ENCODE results near the gene TMEM127.
"Not testable (repeated sequence)": the region's sequence is repeated elsewhere in the genome, so short reads cannot be mapped to it uniquely, and the experiment has no call there.

The TMEM127 gene

GRCh38 chr2:96240341-96241038, 25.3 kb downstream of the TMEM127 start:
- DNase-seq (ENCODE audit: low spot score), result no peak

DNA sequence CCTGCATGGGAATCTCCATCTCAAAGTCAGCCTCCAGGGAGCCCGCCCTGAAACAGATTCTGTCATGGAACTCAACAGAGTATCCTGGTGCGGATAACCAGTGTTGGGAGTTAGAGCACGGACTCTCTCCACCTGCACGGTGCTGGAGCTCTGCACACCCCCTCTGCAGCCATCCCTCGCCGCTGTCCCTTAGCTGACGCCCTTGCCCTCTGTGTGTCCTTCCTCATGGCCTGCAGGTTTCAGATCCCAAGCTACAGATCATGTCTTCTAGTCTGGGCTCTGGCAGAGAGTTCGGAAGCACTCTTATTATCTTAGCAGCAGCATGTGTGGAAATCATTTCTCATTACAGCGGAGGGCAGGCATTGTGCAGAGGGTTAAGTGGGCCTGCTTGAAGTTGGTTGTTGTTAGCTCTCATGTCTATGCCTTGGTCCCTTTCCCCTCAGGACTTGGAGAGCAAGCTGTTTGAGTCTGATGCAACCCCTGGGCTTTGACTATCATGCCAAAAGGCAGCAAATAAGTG, 26.0 kb downstream of the TMEM127 start:
- DNase-seq (ENCODE audit: low spot score), result no peak

DNA sequence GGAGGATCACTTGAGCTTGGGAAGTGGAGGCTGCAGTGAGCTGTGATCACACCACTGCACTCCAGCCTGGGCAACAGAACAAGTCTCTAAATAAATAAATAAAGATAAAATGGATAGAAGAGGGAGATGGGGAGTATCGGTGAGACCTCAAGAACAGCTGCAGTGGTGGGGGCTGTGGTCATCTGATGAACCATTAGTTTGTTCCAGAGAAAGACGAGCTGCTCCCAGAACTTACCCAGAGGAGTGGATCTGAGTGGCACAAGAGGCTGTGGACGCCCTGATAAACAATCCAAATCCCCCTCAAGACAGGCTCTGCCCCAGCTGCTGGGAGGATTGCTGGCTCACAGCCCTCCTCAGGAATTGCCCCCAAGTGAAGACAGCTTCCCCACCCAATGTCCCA, 26.7 kb downstream of the TMEM127 start:
- no peak for DNase-seq (ENCODE audit: low spot score)

DNA sequence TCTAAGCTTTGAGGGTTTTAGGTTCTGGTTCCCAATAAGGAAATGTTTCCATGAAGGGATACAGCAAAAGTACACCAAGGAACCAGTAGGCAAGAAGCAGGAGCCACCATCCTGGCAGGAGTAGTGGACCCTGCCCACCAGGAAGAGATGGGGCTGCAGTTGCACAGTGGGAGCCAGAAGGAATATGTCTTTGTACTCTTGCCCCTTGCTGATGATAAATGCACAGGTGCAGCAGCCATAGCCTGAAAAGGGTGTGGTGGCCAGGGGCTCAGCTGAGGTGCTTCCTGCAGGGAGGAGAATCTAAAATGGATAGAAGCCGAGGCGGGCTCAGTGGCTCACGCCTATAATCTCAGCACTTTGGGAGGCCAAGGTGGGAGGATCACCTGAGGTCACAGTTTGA, 27.5 kb downstream of the TMEM127 start:
- DNase-seq (ENCODE audit: low spot score), result no peak

DNA sequence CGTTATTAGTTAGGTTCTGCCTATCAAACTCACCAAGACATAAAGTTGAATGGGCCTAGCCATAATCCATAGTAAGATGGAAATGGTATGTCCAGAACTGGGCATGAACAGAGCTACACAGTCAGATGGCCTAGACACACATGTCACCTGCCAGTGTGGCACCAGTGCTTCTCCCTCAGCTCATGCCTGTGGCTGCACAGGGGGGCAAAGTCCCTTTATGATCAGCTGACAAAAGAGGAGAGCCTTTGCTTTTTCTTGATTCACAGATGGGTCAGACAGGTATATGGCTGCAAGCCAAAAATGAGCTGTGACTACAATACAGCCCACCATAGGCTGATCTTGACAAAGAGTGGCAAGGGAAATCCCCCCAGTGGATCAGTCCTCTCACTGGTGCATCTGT, 28.9 kb downstream of the TMEM127 start:
- no peak for DNase-seq (ENCODE audit: low spot score)

GRCh38 chr2:96233880-96234316, 31.9 kb downstream of the TMEM127 start:
- no peak for DNase-seq (ENCODE audit: low spot score)

GRCh38 chr2:96233436-96233835, 32.4 kb downstream of the TMEM127 start:
- no peak for DNase-seq (ENCODE audit: low spot score)

GRCh38 chr2:96231316-96231715, 34.5 kb downstream of the TMEM127 start:
- no peak for DNase-seq (ENCODE audit: low spot score)

- DNase-seq (ENCODE audit: low spot score), result no peak
Observed at GRCh38 chr2:96225016-96225533, 40.7 kb downstream of the TMEM127 start.

GRCh38 chr2:96221106-96221505, 44.7 kb downstream of the TMEM127 start:
- not testable (repeated sequence) for DNase-seq (ENCODE audit: low spot score)

DNA sequence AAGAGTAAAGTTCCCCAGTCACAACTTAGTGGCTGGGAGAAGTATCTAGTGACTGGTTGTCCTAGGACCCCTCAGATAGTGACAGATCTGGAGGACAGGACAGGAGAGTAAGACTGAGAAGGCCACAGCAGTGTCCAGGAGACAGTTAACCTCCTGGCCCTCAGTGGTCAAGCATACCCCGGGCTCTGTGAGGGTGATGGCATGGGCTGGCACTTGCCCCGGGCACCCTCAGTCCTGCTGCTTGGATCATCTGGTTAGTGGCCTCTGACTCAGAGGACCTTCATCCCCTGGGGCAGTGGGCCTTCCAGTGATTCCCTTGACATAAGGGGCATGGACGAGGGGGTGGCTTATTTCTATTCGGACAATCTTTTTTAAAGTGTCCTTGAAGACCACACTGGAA, 45.8 kb downstream of the TMEM127 start:
- DNase-seq (ENCODE audit: low spot score), result not testable (repeated sequence)

DNA sequence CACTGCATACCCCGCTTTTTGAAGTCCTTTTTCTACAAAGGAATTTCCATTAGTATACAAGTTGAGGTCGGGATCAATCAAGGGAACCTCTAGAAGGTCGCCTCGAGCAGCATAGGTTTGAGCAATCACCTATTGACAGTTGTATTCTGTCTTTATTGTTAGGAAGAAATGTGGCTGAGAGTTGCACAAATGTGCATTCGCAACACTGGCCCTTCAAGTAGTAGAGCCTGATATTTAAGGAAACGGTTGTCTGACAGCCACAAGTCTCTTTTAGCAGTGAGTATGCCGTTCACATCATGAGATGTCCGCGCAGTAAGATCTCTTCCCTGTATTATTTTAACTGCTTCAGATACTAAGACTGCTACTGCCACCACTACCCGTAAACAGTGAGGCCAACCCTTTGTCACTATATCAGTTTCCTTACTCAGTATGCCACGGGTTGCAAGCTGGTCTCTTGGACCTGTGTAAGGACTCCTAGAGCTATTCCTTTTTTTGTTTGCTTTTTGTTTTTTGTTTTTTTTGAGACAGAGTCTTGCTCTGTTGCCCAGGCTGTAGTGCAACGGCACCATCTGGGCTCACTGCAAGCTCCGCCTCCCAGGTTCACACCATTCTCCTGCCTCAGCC, 47.2 kb downstream of the TMEM127 start:
- DNase-seq (ENCODE audit: low spot score), result no peak

DNA sequence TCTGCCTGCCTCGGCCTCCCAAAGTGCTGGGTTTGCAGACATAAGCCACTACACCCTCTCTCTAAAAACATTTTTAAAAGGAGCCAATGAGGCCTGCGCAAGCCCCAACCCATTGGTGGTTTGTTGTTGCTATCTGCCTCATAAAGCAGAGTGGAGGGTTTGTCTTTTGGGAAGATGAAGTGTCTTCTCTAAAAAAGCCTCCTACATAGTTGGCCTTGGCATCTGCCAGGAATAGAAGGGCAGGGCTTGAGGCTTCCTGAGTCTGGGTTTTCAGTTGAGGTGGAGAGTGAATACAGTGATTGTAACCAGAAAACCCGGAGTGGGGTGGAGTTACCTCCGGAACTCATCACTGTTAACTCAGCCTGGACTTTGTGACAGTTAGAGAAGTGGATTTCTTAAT, 51.2 kb downstream of the TMEM127 start:
- DNase-seq (ENCODE audit: low spot score), result no peak

- DNase-seq (ENCODE audit: low spot score), result no peak
Observed at GRCh38 chr2:96213379-96213778, 52.4 kb downstream of the TMEM127 start.

GRCh38 chr2:96212339-96212738, 53.5 kb downstream of the TMEM127 start:
- DNase-seq (ENCODE audit: low spot score), result no peak

DNA sequence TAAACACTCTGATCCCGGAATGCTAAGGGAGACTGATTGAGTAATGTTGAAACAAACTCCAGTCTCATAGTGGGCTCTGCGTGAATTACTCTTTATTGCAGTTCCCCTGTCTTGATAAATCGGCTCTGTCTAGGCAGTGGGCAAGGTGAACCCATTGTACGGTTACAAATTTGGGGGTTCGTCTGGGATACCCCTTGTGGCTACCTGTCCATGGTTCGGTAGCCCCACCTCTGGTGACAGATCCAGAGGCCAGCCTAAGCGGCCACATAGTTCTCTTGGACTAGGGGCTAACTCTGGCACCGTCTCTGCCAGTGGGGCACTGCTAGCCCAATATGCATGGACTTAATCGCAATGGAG, 56.1 kb downstream of the TMEM127 start:
- no peak for DNase-seq (ENCODE audit: low spot score)

DNA sequence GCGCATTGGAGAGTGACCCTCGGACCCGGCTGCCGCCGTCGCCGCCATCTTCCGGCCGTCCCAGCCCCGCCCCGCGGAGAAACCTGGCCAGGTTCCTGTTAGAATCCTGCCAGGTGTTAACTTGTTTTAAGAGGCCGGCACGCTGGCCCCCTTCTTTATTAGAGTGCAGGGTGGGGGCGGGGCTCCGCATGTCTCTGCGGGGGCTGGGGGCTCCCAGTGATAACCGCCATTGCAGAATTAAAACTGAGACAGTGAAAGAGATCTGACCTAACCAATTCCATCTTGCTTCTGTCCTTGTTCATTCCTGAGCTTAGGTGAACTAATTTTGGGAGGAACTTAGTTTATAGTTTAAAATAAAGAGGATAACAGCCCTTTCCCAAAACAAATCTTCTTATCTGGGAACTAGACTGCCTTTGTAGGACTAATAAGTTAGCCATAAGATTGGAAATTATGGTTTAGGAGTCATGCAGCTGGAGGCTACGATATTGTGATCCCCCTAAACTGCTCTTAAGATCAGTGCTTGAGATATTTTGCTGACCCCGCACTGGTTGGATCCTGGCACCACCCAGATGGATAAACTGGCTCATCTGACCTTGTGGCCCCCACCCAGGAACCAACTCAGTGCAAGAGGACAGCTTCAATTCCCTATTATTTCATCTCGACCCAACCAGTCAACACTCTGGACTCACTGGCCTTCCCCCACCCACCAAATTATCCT, 56.6 kb downstream of the TMEM127 start:
- DNase-seq (ENCODE audit: low spot score), result peak; percentile 12

- DNase-seq (ENCODE audit: low spot score), result peak; percentile 97
Observed at GRCh38 chr2:96208143-96209010, 57.4 kb downstream of the TMEM127 start, which contains the start of gene STARD7. STARD7 (minus strand) TSS chr2:96208827; CDS start chr2:96208434, 393 bp downstream.

GRCh38 chr2:96207774-96208142, 58.0 kb downstream of the TMEM127 start:
- DNase-seq (ENCODE audit: low spot score), result no peak

DNA sequence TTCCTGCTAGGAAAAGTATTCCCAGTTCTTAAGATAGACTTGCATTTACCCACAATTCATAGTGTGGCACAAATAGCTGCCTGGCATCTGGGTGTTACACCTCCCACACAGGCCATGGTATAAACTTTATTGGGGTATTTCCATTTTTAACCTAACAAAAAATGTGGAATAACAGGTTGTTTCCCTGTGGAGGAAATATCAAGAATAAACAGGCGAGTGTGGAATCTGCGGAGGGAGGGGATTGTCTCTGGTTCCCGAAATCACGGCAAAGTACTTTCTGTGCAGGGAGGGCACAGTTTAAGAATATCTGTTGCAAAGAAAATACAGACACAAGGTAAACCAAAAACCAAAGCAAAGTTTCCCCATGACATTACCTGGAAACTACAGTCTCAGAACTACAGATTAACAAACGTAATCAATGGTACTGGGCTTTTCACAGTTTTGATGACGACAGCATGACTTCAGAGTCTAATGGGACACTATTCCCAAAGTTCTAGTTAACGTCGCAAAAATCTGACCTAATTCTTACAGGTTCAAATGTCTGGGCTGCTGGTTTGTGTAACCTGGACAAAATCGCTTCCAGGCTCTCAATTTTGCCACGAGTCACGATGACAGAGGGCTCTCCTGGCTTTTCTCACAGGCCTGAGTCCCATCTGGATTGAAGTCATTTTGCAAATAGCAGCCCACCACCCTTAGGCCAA, 58.6 kb downstream of the TMEM127 start:
- DNase-seq (ENCODE audit: low spot score), result peak; percentile 57

DNA sequence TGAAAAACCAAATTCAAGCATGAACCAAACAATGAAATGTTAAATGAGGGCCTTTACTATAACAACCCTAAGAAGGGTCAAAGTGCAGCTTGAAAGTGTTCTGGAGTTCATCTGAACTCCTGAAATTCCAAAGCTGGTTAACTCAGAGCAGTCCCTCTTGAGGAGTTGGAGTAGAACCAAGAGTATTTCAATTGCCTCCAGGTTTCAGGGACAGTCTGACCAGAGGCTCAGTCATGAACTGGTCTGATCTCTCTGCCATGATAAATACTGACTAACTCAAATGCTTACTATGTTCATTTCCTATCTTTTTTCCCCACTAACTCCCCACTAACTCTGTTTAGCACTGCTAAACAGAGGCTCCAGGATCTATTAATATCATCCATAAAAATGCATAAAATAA, 59.9 kb downstream of the TMEM127 start:
- DNase-seq (ENCODE audit: low spot score), result peak; percentile 83
